HL-60 (cell line): Measurements from ENCODE around the gene NR3C1.

Experiments
- DNase-seq, 2 experiments: peaks; one replicate each; pipeline ENCODE4 v3.0.0-alpha.2; 2010 to 2020; ENCODE audit warnings: low read depth in 1 of 2, low spot score in 1 of 2
- H3K27ac ChIP-seq: fragments of 250-450 bp; sonication (Bioruptor Pico); replicated peaks from 2 replicates; pipeline ENCODE4 v1.5.1; 2020; ENCODE audit warnings: mild to moderate bottlenecking, moderate library complexity
- H3K27me3 ChIP-seq: fragments of 250-450 bp; sonication (Bioruptor Pico); 2 replicates; pipeline ENCODE4 v1.5.1; 2021; ENCODE audit warnings: mild to moderate bottlenecking, moderate library complexity; ENCODE audit not compliant: insufficient read depth, poor library complexity, severe bottlenecking
- H3K4me3 ChIP-seq: replicated peaks from 2 replicates; pipeline ENCODE4 v1.5.1; 2011; ENCODE audit warnings: mild to moderate bottlenecking, control low read depth, low read length; ENCODE audit not compliant: insufficient read depth
- GABPA ChIP-seq: IDR thresholded peaks from 2 replicates; pipeline ENCODE4 v1.6.1; 2012; ENCODE audit warnings: low read depth
- POLR2AphosphoS5 ChIP-seq: IDR thresholded peaks from 2 replicates; pipeline ENCODE4 v1.6.1; 2012; ENCODE audit warnings: low read depth
- SPI1 ChIP-seq: IDR thresholded peaks from 2 replicates; pipeline ENCODE4 v1.6.1; 2012; ENCODE audit warnings: low read depth, mild to moderate bottlenecking, borderline replicate concordance
- TF ChIP-seq, protein P1 (sequence below): IDR thresholded peaks from one replicate; pipeline ENCODE4 v1.5.1; 2011; ENCODE audit warnings: low read length, control low read depth, inconsistent platforms; ENCODE audit not compliant: insufficient read depth
- TF ChIP-seq, protein P2 (sequence below): IDR thresholded peaks from 2 replicates; pipeline ENCODE4 v1.6.1; 2012; ENCODE audit warnings: low read depth; ENCODE audit not compliant: insufficient replicate concordance

Gene NR3C1

DNA sequence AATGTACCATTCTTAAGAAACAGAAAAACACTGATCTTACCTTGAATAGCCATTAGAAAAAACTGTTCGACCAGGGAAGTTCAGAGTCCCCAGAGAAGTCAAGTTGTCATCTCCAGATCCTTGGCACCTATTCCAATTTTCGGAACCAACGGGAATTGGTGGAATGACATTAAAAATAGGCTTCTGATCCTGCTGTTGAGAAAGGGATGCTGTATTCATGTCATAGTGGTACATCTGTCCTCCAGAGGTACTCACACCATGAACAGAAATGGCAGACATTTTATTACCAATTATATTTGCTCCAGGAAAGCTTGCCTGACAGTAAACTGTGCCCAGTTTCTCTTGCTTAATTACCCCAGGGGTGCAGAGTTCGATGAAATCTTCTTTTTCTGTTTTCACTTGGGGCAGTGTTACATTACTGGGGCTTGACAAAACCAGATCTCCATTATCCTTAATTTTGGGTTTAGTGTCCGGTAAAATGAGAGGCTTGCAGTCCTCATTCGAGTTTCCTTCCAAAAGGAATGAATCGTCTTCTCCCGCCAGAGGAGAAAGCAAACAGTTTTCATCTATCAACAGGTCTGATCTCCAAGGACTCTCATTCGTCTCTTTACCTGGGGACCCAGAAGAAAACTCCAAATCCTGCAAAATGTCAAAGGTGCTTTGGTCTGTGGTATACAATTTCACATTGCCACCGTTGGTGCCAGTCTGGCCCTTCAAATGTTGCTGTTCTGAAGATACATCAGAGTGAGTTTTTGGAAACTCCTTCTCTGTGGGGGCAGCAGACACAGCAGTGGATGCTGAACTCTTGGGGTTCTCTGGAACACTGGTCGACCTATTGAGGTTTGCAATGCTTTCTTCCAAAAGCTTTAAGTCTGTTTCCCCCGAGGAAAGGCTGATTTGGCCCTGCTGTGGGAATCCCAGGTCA, 3.6 kb downstream of the NR3C1 start:
- Histone ChIP-seq H3K4me3 (peak overlapping the region; percentile 18), H3K27ac (no peak overlapping the region), H3K27me3 (no peaks in the 10 kb centered on the region)
- TF ChIP-seq POLR2AphosphoS5 (no peak), SPI1 (no peak), GABPA (no peak)
- TF ChIP-seq, protein P1, sequence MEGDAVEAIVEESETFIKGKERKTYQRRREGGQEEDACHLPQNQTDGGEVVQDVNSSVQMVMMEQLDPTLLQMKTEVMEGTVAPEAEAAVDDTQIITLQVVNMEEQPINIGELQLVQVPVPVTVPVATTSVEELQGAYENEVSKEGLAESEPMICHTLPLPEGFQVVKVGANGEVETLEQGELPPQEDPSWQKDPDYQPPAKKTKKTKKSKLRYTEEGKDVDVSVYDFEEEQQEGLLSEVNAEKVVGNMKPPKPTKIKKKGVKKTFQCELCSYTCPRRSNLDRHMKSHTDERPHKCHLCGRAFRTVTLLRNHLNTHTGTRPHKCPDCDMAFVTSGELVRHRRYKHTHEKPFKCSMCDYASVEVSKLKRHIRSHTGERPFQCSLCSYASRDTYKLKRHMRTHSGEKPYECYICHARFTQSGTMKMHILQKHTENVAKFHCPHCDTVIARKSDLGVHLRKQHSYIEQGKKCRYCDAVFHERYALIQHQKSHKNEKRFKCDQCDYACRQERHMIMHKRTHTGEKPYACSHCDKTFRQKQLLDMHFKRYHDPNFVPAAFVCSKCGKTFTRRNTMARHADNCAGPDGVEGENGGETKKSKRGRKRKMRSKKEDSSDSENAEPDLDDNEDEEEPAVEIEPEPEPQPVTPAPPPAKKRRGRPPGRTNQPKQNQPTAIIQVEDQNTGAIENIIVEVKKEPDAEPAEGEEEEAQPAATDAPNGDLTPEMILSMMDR: no peak
- TF ChIP-seq, protein P2, sequence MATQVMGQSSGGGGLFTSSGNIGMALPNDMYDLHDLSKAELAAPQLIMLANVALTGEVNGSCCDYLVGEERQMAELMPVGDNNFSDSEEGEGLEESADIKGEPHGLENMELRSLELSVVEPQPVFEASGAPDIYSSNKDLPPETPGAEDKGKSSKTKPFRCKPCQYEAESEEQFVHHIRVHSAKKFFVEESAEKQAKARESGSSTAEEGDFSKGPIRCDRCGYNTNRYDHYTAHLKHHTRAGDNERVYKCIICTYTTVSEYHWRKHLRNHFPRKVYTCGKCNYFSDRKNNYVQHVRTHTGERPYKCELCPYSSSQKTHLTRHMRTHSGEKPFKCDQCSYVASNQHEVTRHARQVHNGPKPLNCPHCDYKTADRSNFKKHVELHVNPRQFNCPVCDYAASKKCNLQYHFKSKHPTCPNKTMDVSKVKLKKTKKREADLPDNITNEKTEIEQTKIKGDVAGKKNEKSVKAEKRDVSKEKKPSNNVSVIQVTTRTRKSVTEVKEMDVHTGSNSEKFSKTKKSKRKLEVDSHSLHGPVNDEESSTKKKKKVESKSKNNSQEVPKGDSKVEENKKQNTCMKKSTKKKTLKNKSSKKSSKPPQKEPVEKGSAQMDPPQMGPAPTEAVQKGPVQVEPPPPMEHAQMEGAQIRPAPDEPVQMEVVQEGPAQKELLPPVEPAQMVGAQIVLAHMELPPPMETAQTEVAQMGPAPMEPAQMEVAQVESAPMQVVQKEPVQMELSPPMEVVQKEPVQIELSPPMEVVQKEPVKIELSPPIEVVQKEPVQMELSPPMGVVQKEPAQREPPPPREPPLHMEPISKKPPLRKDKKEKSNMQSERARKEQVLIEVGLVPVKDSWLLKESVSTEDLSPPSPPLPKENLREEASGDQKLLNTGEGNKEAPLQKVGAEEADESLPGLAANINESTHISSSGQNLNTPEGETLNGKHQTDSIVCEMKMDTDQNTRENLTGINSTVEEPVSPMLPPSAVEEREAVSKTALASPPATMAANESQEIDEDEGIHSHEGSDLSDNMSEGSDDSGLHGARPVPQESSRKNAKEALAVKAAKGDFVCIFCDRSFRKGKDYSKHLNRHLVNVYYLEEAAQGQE: no peak
- DNase-seq: no peak

DNA sequence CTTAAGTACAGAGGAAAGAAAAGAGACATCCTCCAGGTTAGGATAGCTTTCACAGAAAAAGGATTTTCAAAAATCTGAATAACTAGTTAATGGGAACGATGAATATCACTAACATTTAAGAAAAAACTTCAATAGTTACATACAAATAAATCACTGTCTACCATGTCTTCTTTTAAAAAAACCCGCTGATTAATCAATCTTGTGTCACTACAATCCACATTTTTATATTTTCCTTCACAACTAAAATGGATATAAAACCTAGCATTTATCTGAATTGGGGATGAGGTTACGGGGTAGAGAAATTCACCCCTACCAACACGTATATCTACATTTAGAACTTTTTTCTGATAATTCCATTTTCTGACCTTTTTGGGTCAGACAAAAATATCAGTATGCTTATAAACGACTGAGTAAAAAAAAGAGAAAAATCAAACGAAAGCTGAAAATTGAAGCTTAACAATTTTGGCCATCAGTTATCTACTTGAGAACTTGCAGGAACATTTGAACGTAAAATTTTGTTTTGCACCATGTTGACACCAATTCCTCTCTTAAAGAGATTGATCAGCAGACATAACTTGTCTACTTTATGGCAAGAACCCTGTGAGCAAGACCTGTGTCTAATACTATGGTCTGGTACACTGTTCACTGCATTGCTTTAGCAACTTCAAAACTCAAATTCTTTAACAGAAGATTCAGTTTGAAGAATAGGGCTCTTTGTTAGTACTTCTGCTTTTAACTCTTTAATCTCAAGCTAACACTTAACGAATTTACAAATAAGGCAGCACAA, 4.8 kb downstream of the NR3C1 start:
- peak overlapping the region; percentile 18 for H3K4me3 ChIP-seq
- no peaks in the 10 kb centered on the region for H3K27me3 ChIP-seq
- no peak overlapping the region for H3K27ac ChIP-seq

DNA sequence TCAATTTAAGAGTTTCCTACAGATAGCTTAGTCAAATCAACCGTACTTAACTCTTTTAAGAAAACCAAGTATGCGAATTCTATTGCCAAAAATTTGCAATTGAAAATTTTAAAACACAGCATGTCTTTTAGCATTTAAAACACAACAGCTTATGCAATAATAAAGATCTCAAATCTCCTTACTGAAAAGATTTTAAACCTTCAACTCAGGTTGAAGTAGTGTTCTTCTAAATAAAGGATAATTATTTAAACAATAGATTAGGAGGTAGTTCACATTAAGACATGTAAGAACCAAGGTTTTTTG, 5.5 kb downstream of the NR3C1 start:
- H3K4me3 ChIP-seq: no peak overlapping the region
- no peak overlapping the region for H3K27ac ChIP-seq
- no peak for DNase-seq
- TF ChIP-seq POLR2AphosphoS5 (no peak), SPI1 (no peak), GABPA (no peak)
- TF ChIP-seq, protein P1: no peak
- TF ChIP-seq, protein P2: no peak
- no peaks in the 10 kb centered on the region for H3K27me3 ChIP-seq

More for the DNA sequence above, 4.8 kb downstream of the NR3C1 start:
- TF ChIP-seq, protein P1: no peak
- TF ChIP-seq POLR2AphosphoS5 (no peak), GABPA (no peak), SPI1 (no peak)
- TF ChIP-seq, protein P2: no peak
- DNase-seq: no peak
